ENCODE results near the gene APLF. TPM values are rescaled to one million over a fixed set of nuclear protein-coding genes. Genes with fewer than 3 reads are reported as not detected.

The APLF gene
- total and polyA plus RNA-seq, 2 of the 8 experiments (the other 6 are each of a cell fraction or from before 2014, with no cell fraction given): 4.4 to 7.3 TPM

DNA sequence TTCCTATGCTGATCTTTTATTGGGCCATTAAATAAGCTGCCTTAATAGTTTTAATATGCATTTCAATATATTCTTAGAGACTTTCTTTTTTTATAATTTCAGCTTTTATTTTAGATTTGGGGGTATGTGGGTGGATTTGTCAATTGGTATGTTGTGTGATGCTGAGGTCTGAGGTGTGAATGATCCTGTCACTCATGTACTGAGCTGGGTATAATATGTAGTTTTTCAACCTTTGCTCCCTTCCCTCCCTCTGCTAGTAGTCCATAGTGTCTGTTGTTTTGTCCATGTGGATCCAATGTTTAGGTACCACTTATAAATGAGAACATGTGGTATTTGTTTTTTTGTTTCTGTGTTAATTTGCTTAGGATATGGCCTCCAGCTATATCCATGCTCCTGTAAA, 140.5 kb downstream of the APLF start:
- H3K4me3 ChIP-seq (ENCODE audit: extremely low read depth in 1 of 4, insufficient read depth in 2 of 4, low read depth in 3 of 4, low read length in 4 of 4): no peak overlapping the region
- no peak overlapping the region for H3K9ac ChIP-seq (replicated peaks in 1 of 4; ENCODE audit: extremely low read depth in 1 of 4, low read depth in 3 of 4, low read length in 3 of 4)
- no peaks in the 10 kb centered on the region for H3K36me3 ChIP-seq (ENCODE audit: control insufficient read depth in 2 of 4, insufficient read depth in 4 of 4, low read length in 3 of 4)
- no peak overlapping the region for H2AK5ac ChIP-seq (ENCODE audit: low read depth, low read length)
- H3K27me3 ChIP-seq (replicated peaks in 1 of 4; ENCODE audit: control insufficient read depth in 3 of 4, extremely low read depth in 1 of 4, insufficient read depth in 3 of 4, low read length in 3 of 4): no peaks in the 10 kb centered on the region
- CTCF ChIA-PET (ENCODE audit: partially characterized antibody): interaction anchor here (5.8 kb wide), 1 partner anchor 12 kb away, joined by 39 read pairs; no protein-coding TSS in a partner anchor
- H3K4ac ChIP-seq (replicated peaks; ENCODE audit: insufficient read length, low read depth, low read length): no peak overlapping the region
- H3K56ac ChIP-seq (replicated peaks; ENCODE audit: insufficient read length, low read depth, low read length): no peak overlapping the region
- no peaks in the 10 kb centered on the region for H3K4me1 ChIP-seq (replicated peaks in 1 of 4; ENCODE audit: control insufficient read depth in 3 of 4, insufficient read depth in 4 of 4, low read length in 3 of 4)
- H3K79me2 ChIP-seq (ENCODE audit: control insufficient read depth in 1 of 2, insufficient read depth in 2 of 2, low read length in 2 of 2): no peaks in the 10 kb centered on the region
- no peak overlapping the region for H2BK120ac ChIP-seq (replicated peaks; ENCODE audit: low read depth, low read length)
- H3K79me1 ChIP-seq (ENCODE audit: low read depth, low read length): no peaks in the 10 kb centered on the region
- POLR2A ChIA-PET (ENCODE audit: partially characterized antibody): no interaction called here
- H2BK12ac ChIP-seq (ENCODE audit: low read depth, low read length): no peak overlapping the region
- no peak overlapping the region for H3K18ac ChIP-seq (ENCODE audit: extremely low read depth, low read length)
- no peak overlapping the region for H3K23ac ChIP-seq (ENCODE audit: insufficient read length)
- no peaks in the 10 kb centered on the region; the same call in 1 of the 2 replicates for H3K23me2 ChIP-seq (ENCODE audit: low read depth, low read length)
- H2AFZ ChIP-seq (ENCODE audit: low read length): no peak overlapping the region
- H3K27ac ChIP-seq (ENCODE audit: low read depth, low read length): no peak overlapping the region
- H4K91ac ChIP-seq (replicated peaks; ENCODE audit: insufficient read length, low read length): no peak overlapping the region
- H3K14ac ChIP-seq (ENCODE audit: insufficient read length): no peak overlapping the region
- FAIRE-seq (no peak), DNase-seq (ENCODE audit: low read depth in 1 of 2, low spot score in 2 of 2) (no peak)
- H4K20me1 ChIP-seq (replicated peaks in 1 of 2; ENCODE audit: control insufficient read depth in 1 of 2, insufficient read depth in 2 of 2, low read length in 2 of 2): no peaks in the 10 kb centered on the region
- peaks cover 3 to 5% of the 10 kb centered on the region in 2 experiments; a peak in 2 of 4 replicates for H3K9me3 ChIP-seq (ENCODE audit: insufficient read depth in 2 of 2, low read depth in 1 of 2, low read length in 1 of 2)
- no peak overlapping the region for H4K5ac ChIP-seq (ENCODE audit: insufficient read length, low read depth, low read length)
- no peak overlapping the region for H4K8ac ChIP-seq (ENCODE audit: extremely low read depth, insufficient read depth, low read length)
- H2BK20ac ChIP-seq (ENCODE audit: low read length): no peak overlapping the region
- no peak overlapping the region for H3K4me2 ChIP-seq (ENCODE audit: insufficient read depth in 1 of 2, low read depth in 2 of 2, low read length in 2 of 2)
- H2BK15ac ChIP-seq (ENCODE audit: low read length): no peak overlapping the region
- H2BK5ac ChIP-seq (ENCODE audit: low read depth, low read length): no peak overlapping the region
- no peak for TF ChIP-seq KDM5A (IDR thresholded peaks at IDR 0.05; ENCODE audit: low read length)
- TF ChIP-seq SIX5 (IDR thresholded peaks at IDR 0.05; ENCODE audit: low read depth, low read length): no peak
